ENCODE measurements around the gene LMOD3. TPM values are rescaled to one million over a fixed set of nuclear protein-coding genes. Genes with fewer than 3 reads are reported as not detected.
A peak's percentile ranks its signal among the peaks of the same experiment; 100 is the strongest.

LMOD3 gene
- total RNA-seq, 1 donor from 2014 or later, result not detected

DNA sequence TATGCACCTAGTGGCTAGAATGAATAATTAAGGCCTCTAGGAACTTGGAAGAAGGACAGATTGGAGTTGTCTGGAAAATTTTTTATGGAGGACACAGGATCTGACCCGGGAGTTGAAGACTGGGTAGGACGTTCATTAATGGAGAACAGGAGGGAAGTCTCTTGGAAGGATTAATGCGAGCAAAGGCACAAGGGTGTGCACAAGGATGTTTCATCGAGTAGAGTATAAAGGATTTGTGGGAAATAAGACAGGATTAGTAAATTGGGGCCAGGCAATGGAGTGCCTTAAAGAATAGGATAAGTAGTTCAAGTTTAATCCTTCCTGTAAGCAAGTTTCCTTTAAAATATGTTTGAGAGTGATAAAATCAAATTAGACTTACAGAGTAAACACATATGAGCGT lies 14.6 kb downstream of the LMOD3 start:
- Mint-ChIP-seq H3K27me3 (ENCODE audit: unreplicated experiment) (no peaks in the 10 kb centered on the region), H3K36me3 (ENCODE audit: unreplicated experiment) (peaks cover 22% of the 10 kb centered on the region), H3K27ac (ENCODE audit: unreplicated experiment) (no peak overlapping the region), H3K4me1 (ENCODE audit: unreplicated experiment) (peaks cover 14% of the 10 kb centered on the region), H3K4me3 (ENCODE audit: unreplicated experiment) (no peak overlapping the region), H3K9me3 (ENCODE audit: unreplicated experiment) (no peaks in the 10 kb centered on the region)
- TF ChIP-seq, protein P1, sequence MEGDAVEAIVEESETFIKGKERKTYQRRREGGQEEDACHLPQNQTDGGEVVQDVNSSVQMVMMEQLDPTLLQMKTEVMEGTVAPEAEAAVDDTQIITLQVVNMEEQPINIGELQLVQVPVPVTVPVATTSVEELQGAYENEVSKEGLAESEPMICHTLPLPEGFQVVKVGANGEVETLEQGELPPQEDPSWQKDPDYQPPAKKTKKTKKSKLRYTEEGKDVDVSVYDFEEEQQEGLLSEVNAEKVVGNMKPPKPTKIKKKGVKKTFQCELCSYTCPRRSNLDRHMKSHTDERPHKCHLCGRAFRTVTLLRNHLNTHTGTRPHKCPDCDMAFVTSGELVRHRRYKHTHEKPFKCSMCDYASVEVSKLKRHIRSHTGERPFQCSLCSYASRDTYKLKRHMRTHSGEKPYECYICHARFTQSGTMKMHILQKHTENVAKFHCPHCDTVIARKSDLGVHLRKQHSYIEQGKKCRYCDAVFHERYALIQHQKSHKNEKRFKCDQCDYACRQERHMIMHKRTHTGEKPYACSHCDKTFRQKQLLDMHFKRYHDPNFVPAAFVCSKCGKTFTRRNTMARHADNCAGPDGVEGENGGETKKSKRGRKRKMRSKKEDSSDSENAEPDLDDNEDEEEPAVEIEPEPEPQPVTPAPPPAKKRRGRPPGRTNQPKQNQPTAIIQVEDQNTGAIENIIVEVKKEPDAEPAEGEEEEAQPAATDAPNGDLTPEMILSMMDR (IDR thresholded peaks at IDR 0.05), result no peak
- DNase-seq (ENCODE audit: extremely low spot score, unreplicated experiment), result no peak

DNA sequence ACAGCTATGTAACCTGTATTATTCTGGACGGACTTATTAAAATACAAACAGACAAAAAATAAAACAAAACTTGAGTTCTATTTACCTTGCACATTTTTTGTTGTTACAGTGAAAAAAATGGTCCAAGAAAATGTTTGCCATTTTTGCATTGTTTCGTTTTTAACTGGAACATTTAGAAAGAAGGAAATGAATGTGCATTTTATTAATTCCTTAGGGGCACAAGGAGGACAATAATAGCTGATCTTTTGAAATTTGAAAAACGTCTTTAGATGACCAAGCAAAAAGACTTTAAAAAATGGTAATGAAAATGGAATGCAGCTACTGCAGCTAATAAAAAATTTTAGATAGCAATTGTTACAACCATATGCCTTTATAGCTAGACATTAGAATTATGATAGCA lies 17.1 kb downstream of the LMOD3 start:
- TF ChIP-seq, protein P1 (IDR thresholded peaks at IDR 0.05), result no peak
- Mint-ChIP-seq H3K9me3 (ENCODE audit: unreplicated experiment) (no peaks in the 10 kb centered on the region), H3K4me3 (ENCODE audit: unreplicated experiment) (no peak overlapping the region), H3K27me3 (ENCODE audit: unreplicated experiment) (no peaks in the 10 kb centered on the region), H3K4me1 (ENCODE audit: unreplicated experiment) (peaks cover 14% of the 10 kb centered on the region), H3K36me3 (ENCODE audit: unreplicated experiment) (peaks cover 33% of the 10 kb centered on the region), H3K27ac (ENCODE audit: unreplicated experiment) (peak overlapping the region; percentile 47)
- DNase-seq (ENCODE audit: extremely low spot score, unreplicated experiment), result no peak

DNA sequence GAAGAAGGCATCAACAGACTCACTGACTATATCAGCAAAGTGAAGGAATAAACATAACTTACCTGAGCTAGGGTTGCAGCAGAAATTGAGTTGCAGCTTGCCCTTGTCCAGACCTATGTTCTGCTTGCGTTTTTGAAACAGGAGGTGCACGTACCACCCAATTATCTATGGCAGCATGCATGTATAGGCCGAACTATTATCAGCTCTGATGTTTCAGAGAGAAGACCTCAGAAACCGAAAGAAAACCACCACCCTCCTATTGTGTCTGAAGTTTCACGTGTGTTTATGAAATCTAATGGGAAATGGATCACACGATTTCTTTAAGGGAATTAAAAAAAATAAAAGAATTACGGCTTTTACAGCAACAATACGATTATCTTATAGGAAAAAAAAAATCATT lies 17.8 kb downstream of the LMOD3 start:
- peaks cover 33% of the 10 kb centered on the region for H3K36me3 Mint-ChIP-seq (ENCODE audit: unreplicated experiment)
- H3K4me3 Mint-ChIP-seq (ENCODE audit: unreplicated experiment), result no peak overlapping the region
- H3K9me3 Mint-ChIP-seq (ENCODE audit: unreplicated experiment), result no peaks in the 10 kb centered on the region

DNA sequence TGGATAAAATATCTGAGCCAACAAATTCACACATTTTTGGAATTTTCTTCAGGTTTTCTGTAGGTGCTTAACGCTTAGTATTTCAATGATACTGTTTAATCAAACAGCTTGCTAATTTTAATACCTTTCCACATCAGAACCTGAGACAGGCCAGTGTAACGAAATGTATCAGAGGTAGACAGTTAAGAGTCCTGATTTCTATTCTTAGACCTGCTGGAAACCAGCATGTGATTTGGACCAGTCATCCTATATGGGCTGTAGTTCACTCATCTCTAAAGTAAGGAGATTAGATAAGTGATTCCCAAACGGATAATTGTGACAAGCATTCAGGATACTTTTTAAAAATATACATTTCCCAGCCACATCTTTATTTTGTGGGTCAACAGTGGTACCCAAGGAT lies 19.3 kb downstream of the LMOD3 start:
- Mint-ChIP-seq H3K36me3 (ENCODE audit: unreplicated experiment) (peaks cover 33% of the 10 kb centered on the region), H3K4me1 (ENCODE audit: unreplicated experiment) (peaks cover 17% of the 10 kb centered on the region), H3K4me3 (ENCODE audit: unreplicated experiment) (no peak overlapping the region), H3K27ac (ENCODE audit: unreplicated experiment) (no peak overlapping the region), H3K27me3 (ENCODE audit: unreplicated experiment) (no peaks in the 10 kb centered on the region), H3K9me3 (ENCODE audit: unreplicated experiment) (no peaks in the 10 kb centered on the region)
- DNase-seq (ENCODE audit: extremely low spot score, unreplicated experiment), result no peak
- TF ChIP-seq, protein P1 (IDR thresholded peaks at IDR 0.05), result no peak

More for the DNA sequence above, 17.8 kb downstream of the LMOD3 start:
- Mint-ChIP-seq H3K4me1 (ENCODE audit: unreplicated experiment) (peaks cover 14% of the 10 kb centered on the region), H3K27me3 (ENCODE audit: unreplicated experiment) (no peaks in the 10 kb centered on the region), H3K27ac (ENCODE audit: unreplicated experiment) (peak overlapping the region; percentile 35)
- TF ChIP-seq, protein P1 (IDR thresholded peaks at IDR 0.05), result no peak
- no peak for DNase-seq (ENCODE audit: extremely low spot score, unreplicated experiment)

DNA sequence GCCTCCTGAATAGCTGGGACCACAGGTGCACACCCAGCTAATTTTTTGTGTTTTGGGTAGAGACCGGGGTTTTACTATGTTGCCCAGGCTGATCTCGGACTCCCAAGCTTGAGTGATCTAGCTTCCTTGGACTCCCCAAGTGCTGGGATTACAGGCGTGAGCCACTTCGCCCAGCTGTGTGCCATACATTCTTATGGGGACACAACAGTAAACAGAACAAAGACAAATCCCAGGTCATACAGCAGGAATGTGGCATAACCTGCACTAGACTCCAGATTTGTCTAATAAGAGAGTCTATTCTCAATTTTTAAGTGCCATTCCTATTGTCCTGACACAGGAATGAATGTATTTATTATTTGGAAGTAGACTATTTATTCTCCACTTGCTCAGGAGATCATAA lies 20.0 kb downstream of the LMOD3 start:
- Mint-ChIP-seq H3K27ac (ENCODE audit: unreplicated experiment) (no peak overlapping the region), H3K4me3 (ENCODE audit: unreplicated experiment) (no peak overlapping the region), H3K4me1 (ENCODE audit: unreplicated experiment) (peaks cover 21% of the 10 kb centered on the region), H3K27me3 (ENCODE audit: unreplicated experiment) (no peaks in the 10 kb centered on the region), H3K9me3 (ENCODE audit: unreplicated experiment) (no peaks in the 10 kb centered on the region), H3K36me3 (ENCODE audit: unreplicated experiment) (peaks cover 29% of the 10 kb centered on the region)
- TF ChIP-seq, protein P1 (IDR thresholded peaks at IDR 0.05), result no peak
- no peak for DNase-seq (ENCODE audit: extremely low spot score, unreplicated experiment)
